ENCODE data around the gene MEF2D.

MEF2D gene

DNA sequence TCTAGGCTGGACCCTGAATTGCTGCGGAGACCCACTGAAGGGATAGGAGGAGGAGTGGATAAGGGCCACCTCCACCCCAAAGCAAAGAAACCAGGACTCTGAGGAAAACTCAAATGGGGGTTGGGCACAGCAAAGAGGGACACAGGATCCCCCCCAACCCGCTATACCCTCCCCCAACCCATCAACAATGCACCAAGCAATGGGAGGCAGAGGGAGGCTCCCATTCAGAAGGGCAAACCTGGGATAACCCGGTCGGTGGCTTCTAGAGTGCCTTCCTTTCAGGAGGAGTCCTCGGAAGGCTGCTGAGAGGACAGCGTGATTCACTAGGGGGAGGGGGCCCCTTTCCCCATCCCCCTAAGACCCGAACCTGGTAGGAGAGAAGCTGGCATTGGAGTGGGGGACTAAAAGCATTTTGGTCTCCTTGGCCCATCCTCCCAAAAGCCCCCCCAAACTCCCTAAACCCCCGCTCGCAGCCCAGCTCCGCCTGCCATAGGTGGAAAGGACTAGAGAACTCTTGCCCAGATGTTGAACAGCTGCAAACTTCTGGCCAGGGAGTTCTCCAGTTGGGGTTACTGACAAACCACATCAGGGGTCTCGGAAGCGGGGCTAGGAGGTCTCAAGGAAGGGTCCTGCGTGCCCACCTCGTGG is 1.3 kb downstream of the MEF2D start:
- no peak for DNase-seq (ENCODE audit: low read depth)
- peak overlapping the region; percentile 99 for H3K4me3 ChIP-seq (replicated peaks; ENCODE audit: low read depth, low read length)
- TF ChIP-seq, protein P1, sequence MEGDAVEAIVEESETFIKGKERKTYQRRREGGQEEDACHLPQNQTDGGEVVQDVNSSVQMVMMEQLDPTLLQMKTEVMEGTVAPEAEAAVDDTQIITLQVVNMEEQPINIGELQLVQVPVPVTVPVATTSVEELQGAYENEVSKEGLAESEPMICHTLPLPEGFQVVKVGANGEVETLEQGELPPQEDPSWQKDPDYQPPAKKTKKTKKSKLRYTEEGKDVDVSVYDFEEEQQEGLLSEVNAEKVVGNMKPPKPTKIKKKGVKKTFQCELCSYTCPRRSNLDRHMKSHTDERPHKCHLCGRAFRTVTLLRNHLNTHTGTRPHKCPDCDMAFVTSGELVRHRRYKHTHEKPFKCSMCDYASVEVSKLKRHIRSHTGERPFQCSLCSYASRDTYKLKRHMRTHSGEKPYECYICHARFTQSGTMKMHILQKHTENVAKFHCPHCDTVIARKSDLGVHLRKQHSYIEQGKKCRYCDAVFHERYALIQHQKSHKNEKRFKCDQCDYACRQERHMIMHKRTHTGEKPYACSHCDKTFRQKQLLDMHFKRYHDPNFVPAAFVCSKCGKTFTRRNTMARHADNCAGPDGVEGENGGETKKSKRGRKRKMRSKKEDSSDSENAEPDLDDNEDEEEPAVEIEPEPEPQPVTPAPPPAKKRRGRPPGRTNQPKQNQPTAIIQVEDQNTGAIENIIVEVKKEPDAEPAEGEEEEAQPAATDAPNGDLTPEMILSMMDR (IDR thresholded peaks at IDR 0.05; ENCODE audit: low read length, missing control alignments) = no peak

- TF ChIP-seq, protein P1 (IDR thresholded peaks at IDR 0.05; ENCODE audit: low read length, missing control alignments) = no peak
- DNase-seq (ENCODE audit: low read depth) = peak; percentile 61
- H3K4me3 ChIP-seq (replicated peaks; ENCODE audit: low read depth, low read length) = peak overlapping the region; percentile 99
Measured at GRCh38 chr1:156498432-156499193, 2.0 kb downstream of the MEF2D start.

- H3K4me3 ChIP-seq (replicated peaks; ENCODE audit: low read depth, low read length) = peak overlapping the region; percentile 99
- no peak for DNase-seq (ENCODE audit: low read depth)
- TF ChIP-seq, protein P1 (IDR thresholded peaks at IDR 0.05; ENCODE audit: low read length, missing control alignments) = no peak
Measured at GRCh38 chr1:156497743-156498431, 2.7 kb downstream of the MEF2D start.

DNA sequence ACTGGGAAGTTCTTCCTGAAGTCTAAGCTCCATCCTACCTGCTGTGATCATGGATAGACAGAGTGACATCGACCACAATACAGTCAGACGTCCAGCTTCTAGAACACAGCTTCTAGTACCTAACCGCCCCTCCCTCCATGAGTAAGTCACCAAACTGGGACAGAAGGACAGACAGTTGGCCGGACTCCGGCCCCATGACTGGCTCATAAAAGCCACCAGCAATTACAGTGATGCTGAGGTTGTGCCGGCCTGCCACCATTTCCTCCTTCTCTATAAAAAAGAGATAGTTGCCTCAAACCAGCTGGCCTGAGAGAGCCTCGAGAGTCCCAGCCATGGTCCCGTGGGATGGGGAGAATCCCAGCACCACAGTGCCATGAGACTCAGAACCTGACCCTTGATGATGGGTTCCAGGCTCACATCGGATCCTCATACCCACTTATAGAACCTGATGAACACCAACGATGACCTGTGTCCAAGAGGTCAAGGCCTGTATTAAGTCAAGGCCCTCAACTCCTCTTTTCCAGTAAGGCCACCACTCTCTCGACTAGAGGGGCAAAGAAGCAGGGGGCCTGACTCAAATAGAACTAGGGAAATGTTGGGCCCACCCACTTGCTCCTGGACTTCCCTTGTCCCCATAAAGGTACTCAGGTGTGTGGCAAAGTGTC is 3.4 kb downstream of the MEF2D start:
- TF ChIP-seq, protein P1 (IDR thresholded peaks at IDR 0.05; ENCODE audit: low read length, missing control alignments) = no peak
- no peak for DNase-seq (ENCODE audit: low read depth)
- no peak overlapping the region for H3K4me3 ChIP-seq (replicated peaks; ENCODE audit: low read depth, low read length)

- TF ChIP-seq, protein P1 (IDR thresholded peaks at IDR 0.05; ENCODE audit: low read length, missing control alignments) = no peak
- peak overlapping the region; percentile 7 for H3K4me3 ChIP-seq (replicated peaks; ENCODE audit: low read depth, low read length)
- no peak for DNase-seq (ENCODE audit: low read depth)
Measured at GRCh38 chr1:156496211-156496761, 4.3 kb downstream of the MEF2D start.

GRCh38 chr1:156495401-156496140 is 5.0 kb downstream of the MEF2D start:
- TF ChIP-seq, protein P1 (IDR thresholded peaks at IDR 0.05; ENCODE audit: low read length, missing control alignments) = no peak
- DNase-seq (ENCODE audit: low read depth) = no peak
- no peak overlapping the region for H3K4me3 ChIP-seq (replicated peaks; ENCODE audit: low read depth, low read length)

All from fibroblast of pulmonary artery (primary cell).